GM19438 (cell line): ENCODE measurements around the gene ARHGEF17.
"Not testable (repeated sequence)": the region's sequence is repeated elsewhere in the genome, so short reads cannot be mapped to it uniquely, and the experiment has no call there.

Experiments used
- ATAC-seq: cut with Tn5 transposase; IDR thresholded peaks from one replicate; pipeline ENCODE4 v1.9.1; 2021; ENCODE audit warnings: low read depth; ENCODE audit not compliant: unreplicated experiment

ARHGEF17 gene

GRCh38 chr11:73308003-73308960 lies at the start of gene ARHGEF17:
Gene ARHGEF17 (plus strand): TSS chr11:73308276. CDS start chr11:73308639, 363 bp downstream.
- peak; percentile 47 for ATAC-seq

GRCh38 chr11:73259406-73260126 lies 48.5 kb upstream of the ARHGEF17 start:
- ATAC-seq = no peak

- ATAC-seq = no peak
Measured at GRCh38 chr11:73260127-73260457, 48.0 kb upstream of the ARHGEF17 start.

- no peak for ATAC-seq
Measured at GRCh38 chr11:73262851-73263495, 45.1 kb upstream of the ARHGEF17 start.

- no peak for ATAC-seq
Measured at GRCh38 chr11:73263640-73264039, 44.4 kb upstream of the ARHGEF17 start.

- no peak for ATAC-seq
Measured at GRCh38 chr11:73265278-73265810, 42.7 kb upstream of the ARHGEF17 start.

GRCh38 chr11:73265853-73266645 lies 42.0 kb upstream of the ARHGEF17 start:
- ATAC-seq = no peak

GRCh38 chr11:73266646-73267020 lies 41.4 kb upstream of the ARHGEF17 start:
- ATAC-seq = no peak

GRCh38 chr11:73267122-73267846 lies 40.8 kb upstream of the ARHGEF17 start:
- no peak for ATAC-seq

GRCh38 chr11:73267906-73268540 lies 40.1 kb upstream of the ARHGEF17 start:
- no peak for ATAC-seq

GRCh38 chr11:73268671-73269271 lies 39.3 kb upstream of the ARHGEF17 start:
- no peak for ATAC-seq

GRCh38 chr11:73269459-73270015 lies 38.5 kb upstream of the ARHGEF17 start:
- no peak for ATAC-seq

GRCh38 chr11:73270016-73270854 lies 37.8 kb upstream of the ARHGEF17 start:
- no peak for ATAC-seq

- no peak for ATAC-seq
Measured at GRCh38 chr11:73270855-73271477, 37.1 kb upstream of the ARHGEF17 start.

- ATAC-seq = not testable (repeated sequence)
Measured at GRCh38 chr11:73271478-73271865, 36.6 kb upstream of the ARHGEF17 start.

GRCh38 chr11:73271936-73272679 lies 36.0 kb upstream of the ARHGEF17 start, which contains the start of gene P2RY6:
Gene P2RY6 (plus strand): TSS chr11:73272338. CDS start chr11:73296519, 24,181 bp downstream.
- ATAC-seq = no peak
